ENCODE data around the gene KIF20A.
A peak's percentile ranks its signal among the peaks of the same experiment; 100 is the strongest.

The KIF20A gene

DNA sequence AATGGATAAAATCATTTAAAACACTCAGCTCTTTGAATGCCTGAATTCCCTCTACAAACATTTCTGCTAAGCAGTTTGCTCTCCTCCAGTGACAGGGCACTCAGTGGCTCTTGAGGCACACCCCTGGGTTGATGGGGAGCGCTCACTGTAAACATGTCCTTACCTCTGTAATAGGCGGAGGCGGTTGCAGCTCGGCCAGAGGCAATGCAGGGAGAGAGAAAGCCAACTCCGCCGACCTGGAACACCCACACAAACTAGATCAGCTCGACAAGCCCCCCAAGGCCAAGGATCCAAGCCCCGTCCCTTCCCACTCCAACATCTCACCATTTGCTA lies 33.9 kb downstream of the KIF20A start:
- DNase-seq (ENCODE audit: low read depth): no peak
- TF ChIP-seq, protein P1, sequence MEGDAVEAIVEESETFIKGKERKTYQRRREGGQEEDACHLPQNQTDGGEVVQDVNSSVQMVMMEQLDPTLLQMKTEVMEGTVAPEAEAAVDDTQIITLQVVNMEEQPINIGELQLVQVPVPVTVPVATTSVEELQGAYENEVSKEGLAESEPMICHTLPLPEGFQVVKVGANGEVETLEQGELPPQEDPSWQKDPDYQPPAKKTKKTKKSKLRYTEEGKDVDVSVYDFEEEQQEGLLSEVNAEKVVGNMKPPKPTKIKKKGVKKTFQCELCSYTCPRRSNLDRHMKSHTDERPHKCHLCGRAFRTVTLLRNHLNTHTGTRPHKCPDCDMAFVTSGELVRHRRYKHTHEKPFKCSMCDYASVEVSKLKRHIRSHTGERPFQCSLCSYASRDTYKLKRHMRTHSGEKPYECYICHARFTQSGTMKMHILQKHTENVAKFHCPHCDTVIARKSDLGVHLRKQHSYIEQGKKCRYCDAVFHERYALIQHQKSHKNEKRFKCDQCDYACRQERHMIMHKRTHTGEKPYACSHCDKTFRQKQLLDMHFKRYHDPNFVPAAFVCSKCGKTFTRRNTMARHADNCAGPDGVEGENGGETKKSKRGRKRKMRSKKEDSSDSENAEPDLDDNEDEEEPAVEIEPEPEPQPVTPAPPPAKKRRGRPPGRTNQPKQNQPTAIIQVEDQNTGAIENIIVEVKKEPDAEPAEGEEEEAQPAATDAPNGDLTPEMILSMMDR (IDR thresholded peaks at IDR 0.05; ENCODE audit: control insufficient read depth, insufficient read depth, low read depth, low read length, missing control alignments): no peak
- H3K4me3 ChIP-seq (ENCODE audit: control insufficient read depth, low read depth, low read length): peak overlapping the region; percentile 75

DNA sequence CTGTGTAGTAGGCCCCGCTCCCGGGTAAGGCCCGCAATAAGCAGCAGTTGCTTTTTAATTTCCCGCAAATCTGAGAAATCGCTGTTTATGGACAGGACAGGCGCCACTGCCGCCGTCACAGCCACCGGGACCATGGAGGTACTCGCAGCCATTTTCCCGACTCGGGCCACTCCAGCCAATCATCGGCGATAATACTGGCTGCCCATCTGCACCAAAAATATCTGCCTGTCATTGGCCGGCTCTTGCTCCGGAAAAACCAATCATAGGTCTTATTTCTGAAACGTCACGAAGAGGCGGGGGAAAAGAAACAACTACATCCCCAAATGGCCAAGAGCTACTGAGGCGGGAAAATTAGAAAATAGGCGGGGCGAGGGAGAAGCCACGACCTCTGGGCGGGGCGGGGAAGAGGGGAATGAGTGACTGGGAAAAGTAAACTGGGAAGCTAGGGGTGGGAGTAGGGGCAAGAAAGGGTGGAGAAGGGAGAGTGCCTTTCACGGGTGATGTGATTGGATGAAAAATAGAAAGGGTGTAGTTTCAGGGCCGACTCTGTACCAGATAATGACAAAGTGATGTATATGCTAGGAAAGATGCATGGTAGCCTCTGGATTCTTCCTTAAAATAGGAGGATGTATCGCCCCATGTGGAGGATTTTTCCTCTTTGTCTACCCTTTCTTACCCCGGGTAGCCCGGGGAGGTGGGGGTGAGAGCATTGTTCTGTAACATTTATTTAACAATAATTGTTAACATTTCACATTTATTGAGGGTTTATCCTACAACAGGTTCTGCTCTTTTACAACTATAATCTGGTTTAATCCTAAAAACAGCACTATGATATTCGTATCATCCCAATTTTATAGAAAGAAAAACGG lies 34.5 kb downstream of the KIF20A start, which contains the start of gene CDC23:
Gene CDC23, minus strand, starts transcription at position 163 of the 869 bp plus-strand sequence. Its CDS starts 11 bp downstream, at position 152.
- peak within 1 kb of the TSS; percentile 75 for H3K4me3 ChIP-seq (ENCODE audit: control insufficient read depth, low read depth, low read length)
- TF ChIP-seq, protein P1 (IDR thresholded peaks at IDR 0.05; ENCODE audit: control insufficient read depth, insufficient read depth, low read depth, low read length, missing control alignments): no peak
- DNase-seq (ENCODE audit: low read depth): peak; percentile 88

DNA sequence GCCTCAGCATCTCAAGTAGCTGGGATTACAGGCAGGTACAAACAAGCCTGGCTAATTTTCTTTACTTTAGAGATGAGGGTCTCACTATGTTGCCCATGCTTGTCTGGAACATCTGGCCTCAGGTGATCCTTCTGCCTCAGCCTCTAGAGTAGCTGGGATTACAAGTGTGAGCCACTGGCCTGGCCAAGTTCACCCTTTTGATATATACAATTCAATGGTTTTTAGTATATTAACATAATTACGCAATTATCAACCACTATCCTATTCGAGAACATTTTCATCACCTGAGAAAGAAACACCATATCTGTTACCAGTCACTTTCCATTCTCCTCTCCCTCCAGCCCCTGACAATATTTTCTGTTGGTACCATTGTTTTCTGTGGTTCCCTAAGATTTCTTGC lies 37.9 kb downstream of the KIF20A start:
- no peak for DNase-seq (ENCODE audit: low read depth)
- H3K4me3 ChIP-seq (ENCODE audit: control insufficient read depth, low read depth, low read length): no peak overlapping the region
- TF ChIP-seq, protein P1 (IDR thresholded peaks at IDR 0.05; ENCODE audit: control insufficient read depth, insufficient read depth, low read depth, low read length, missing control alignments): no peak

DNA sequence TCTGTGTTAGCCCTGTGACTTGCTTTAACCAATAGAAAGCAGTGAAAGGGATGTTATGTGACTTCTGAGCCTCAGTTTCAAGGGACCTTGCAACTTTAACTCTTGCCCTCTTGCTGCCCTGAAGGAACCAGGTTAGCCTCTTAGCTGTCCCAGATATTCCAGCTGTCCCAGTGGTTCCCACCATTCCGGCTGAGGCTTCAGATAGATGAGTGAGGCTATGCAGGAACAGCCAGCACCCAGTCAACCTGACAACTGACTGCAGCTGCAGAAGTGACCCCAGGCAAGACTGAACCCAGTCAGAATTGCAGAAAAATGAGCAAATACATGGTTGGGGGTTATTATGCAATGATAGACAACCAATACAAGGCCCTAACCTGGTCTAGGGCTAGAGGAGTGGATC lies 44.6 kb downstream of the KIF20A start:
- no peak overlapping the region for H3K4me3 ChIP-seq (ENCODE audit: control insufficient read depth, low read depth, low read length)
- DNase-seq (ENCODE audit: low read depth): no peak
- TF ChIP-seq, protein P1 (IDR thresholded peaks at IDR 0.05; ENCODE audit: control insufficient read depth, insufficient read depth, low read depth, low read length, missing control alignments): no peak

DNA sequence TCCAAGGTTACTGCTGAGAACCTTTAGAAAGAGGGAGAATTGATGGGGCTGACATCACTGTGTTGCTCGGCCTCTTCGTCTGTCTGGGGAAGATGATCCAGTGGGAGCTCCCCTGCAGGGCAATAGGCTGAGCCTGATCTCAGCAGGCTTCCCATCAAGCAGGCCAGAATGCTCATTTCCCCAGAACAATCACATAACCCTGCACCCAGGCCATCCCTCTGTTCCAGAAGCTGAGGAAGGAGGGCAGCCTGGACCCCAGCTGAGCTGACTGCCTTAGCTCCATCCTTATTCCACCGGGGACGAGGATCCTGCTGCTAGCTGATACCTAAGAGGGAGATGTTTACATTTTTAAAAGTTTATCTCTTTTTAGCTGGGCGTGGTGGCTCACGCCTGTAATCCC lies 45.8 kb downstream of the KIF20A start:
- DNase-seq (ENCODE audit: low read depth): no peak
- no peak overlapping the region for H3K4me3 ChIP-seq (ENCODE audit: control insufficient read depth, low read depth, low read length)
- TF ChIP-seq, protein P1 (IDR thresholded peaks at IDR 0.05; ENCODE audit: control insufficient read depth, insufficient read depth, low read depth, low read length, missing control alignments): no peak

DNA sequence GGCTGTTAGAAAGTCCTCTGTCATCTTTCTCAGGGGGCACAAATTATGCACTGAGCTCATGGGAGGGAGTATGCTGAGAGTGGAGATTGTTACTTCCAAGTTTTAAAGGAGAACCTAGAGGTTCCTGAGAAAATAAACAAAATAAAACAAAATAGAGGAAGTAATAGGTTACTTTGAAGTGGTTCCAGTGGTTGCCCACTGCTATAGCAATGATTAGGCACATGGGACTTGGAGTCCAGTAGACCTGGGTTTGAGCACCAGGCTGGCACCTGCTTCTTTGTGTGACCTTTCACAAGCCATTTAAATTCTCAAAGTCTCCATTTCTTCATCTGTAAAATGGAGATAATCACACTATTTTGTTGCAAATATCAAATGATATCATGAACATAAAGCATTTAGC lies 48.0 kb downstream of the KIF20A start:
- DNase-seq (ENCODE audit: low read depth): no peak
- no peak overlapping the region for H3K4me3 ChIP-seq (ENCODE audit: control insufficient read depth, low read depth, low read length)
- TF ChIP-seq, protein P1 (IDR thresholded peaks at IDR 0.05; ENCODE audit: control insufficient read depth, insufficient read depth, low read depth, low read length, missing control alignments): no peak

Data from AG09309 (cell line).